Activated naive CD8-positive, alpha-beta T cell treated with anti-CD3 and anti-CD28 coated beads, Interleukin-2, amount 10 ng/mL, durations not matched to agents 7 days and 5 days (primary cell): ENCODE data around the gene OPN1SW. TPM values are rescaled to one million over a fixed set of nuclear protein-coding genes. Genes with fewer than 3 reads are reported as not detected.
A peak's percentile ranks its signal among the peaks of the same experiment; 100 is the strongest.

ENCODE experiments used
- ATAC-seq: fragments of 150-1000 bp; cut with Tn5 transposase; one replicate; pipeline ENCODE4 v1.10.0; 2021; ENCODE audit warnings: low read depth, moderate library complexity
- POLR2A ChIA-PET: fragments of 350-600 bp; sonication (Branson Sonifier 250); formaldehyde crosslinking; loops from one replicate; lab custom pipeline; 2021; ENCODE audit warnings: antibody characterized with exemption; lab: Charles Lee
- DNase-seq: peaks from one replicate; pipeline ENCODE4 v3.0.0; 2021
- H3K27ac Mint-ChIP-seq: one replicate; pipeline ENCODE4 v1.8.0; 2022; ENCODE audit warnings: mild to moderate bottlenecking, mixed read lengths
- H3K27me3 Mint-ChIP-seq: one replicate; pipeline ENCODE4 v1.8.0; 2022; ENCODE audit warnings: mild to moderate bottlenecking, moderate library complexity, mixed read lengths
- H3K36me3 Mint-ChIP-seq: one replicate; pipeline ENCODE4 v1.8.0; 2021; ENCODE audit warnings: mild to moderate bottlenecking, mixed read lengths
- H3K4me1 Mint-ChIP-seq: one replicate; pipeline ENCODE4 v1.8.0; 2021; ENCODE audit warnings: mixed read lengths
- H3K4me3 Mint-ChIP-seq: one replicate; pipeline ENCODE4 v1.8.0; 2022; ENCODE audit warnings: mild to moderate bottlenecking, moderate library complexity, mixed read lengths
- H3K9me3 Mint-ChIP-seq: one replicate; pipeline ENCODE4 v1.8.0; 2021; ENCODE audit warnings: mixed read lengths
- total RNA-seq, 2 experiments: library from RNA; stranded (reverse); gene quantifications; one replicate each; pipeline ENCODE4 v1.2.3, GENCODE V29; 2021

OPN1SW gene
- total RNA-seq, 2 experiments from 2014 or later: not detected

DNA sequence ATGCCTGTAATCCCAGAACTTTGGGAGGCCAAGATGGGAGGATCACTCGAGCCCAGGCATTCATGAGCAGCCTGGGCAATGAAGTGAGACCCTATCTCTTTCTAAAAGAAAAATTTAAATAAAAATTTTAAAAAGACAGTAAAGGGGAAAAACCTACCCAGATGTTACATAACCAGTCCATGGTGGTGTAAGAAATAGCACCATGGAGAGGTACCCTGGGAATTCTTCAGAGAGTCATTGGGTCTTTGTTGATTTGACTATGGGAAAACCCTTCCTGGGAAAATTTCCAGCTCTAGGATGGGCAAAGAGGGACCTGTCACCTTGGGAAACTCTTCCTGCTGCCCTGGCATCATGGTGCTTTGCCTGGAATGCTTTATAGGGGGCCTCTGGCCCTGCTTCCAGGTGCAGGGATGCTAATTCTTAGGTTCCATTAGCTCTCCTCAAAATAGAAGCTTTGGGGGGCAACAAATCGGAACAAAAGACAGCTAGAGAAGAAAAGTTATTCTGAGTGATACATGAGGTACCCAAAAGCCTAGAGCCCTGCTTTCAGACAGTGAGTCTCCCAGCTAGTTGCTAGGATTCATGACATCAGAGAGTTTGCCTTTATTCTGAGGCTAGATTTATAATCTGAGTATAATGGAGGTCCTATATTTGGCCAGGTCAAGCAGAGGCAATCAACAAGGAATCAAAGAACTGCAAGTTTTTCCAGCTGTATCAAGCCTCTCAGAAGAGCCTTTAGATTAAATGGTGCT is 26.2 kb upstream of the OPN1SW start:
- Mint-ChIP-seq H3K4me3 (no peak overlapping the region), H3K9me3 (no peaks in the 10 kb centered on the region), H3K27ac (no peak overlapping the region), H3K36me3 (no peaks in the 10 kb centered on the region), H3K27me3 (no peaks in the 10 kb centered on the region), H3K4me1 (no peaks in the 10 kb centered on the region)
- DNase-seq (no peak), ATAC-seq (no peak)
- POLR2A ChIA-PET: no interaction called here

DNA sequence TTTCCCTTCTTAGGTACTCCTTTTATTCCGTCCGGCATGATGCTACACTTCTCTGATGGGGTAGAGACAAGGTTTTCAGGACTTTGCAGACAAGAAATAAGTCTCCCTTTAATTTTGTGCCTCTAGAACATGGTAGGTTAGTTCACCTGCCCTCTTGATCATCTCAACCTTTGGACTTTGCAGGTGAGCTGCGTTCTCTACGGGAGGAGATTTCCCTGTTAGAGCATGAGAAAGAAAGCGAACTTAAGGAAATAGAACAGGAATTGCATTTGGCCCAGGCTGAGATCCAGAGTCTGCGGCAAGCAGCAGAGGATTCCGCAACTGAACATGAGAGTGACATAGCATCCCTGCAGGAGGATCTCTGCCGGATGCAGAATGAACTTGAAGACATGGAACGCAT is 25.4 kb upstream of the OPN1SW start:
- ATAC-seq: no peak
- DNase-seq: no peak
- no peak overlapping the region for H3K27ac Mint-ChIP-seq

GRCh38 chr7:128800567-128800966 is 25.0 kb upstream of the OPN1SW start:
- Mint-ChIP-seq H3K4me3 (no peak overlapping the region), H3K9me3 (no peaks in the 10 kb centered on the region), H3K27ac (no peak overlapping the region), H3K4me1 (no peaks in the 10 kb centered on the region), H3K36me3 (no peaks in the 10 kb centered on the region), H3K27me3 (no peaks in the 10 kb centered on the region)
- DNase-seq (no peak), ATAC-seq (no peak)
- POLR2A ChIA-PET: no interaction called here

More for the DNA sequence above, 25.4 kb upstream of the OPN1SW start:
- POLR2A ChIA-PET: no interaction called here
- Mint-ChIP-seq H3K36me3 (no peaks in the 10 kb centered on the region), H3K4me3 (no peak overlapping the region), H3K9me3 (no peaks in the 10 kb centered on the region), H3K27me3 (no peaks in the 10 kb centered on the region), H3K4me1 (no peaks in the 10 kb centered on the region)

DNA sequence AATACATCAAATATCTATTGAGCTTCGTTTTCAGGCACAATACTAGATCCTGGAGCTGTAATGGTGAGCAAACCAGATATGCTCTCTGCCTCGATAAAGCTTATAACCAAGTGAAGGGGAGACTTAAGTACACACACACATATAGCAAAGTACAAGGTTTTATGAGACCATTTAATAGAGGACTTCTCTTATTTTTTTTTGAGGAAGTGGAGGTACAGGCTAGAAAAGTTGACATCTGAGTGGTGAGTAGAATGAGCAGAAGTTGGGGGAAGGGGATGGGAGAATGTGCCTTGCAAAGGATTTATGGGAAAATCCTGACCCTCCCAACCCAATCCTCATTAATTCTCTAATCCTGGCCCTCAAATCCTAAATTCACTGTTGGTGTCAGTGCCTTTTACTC is 23.9 kb upstream of the OPN1SW start:
- no peaks in the 10 kb centered on the region for H3K9me3 Mint-ChIP-seq
- no peaks in the 10 kb centered on the region for H3K27me3 Mint-ChIP-seq
- H3K4me3 Mint-ChIP-seq: no peak overlapping the region
- POLR2A ChIA-PET: no interaction called here
- no peak overlapping the region for H3K27ac Mint-ChIP-seq
- H3K36me3 Mint-ChIP-seq: no peaks in the 10 kb centered on the region
- H3K4me1 Mint-ChIP-seq: no peaks in the 10 kb centered on the region
- DNase-seq: no peak
- ATAC-seq: no peak

GRCh38 chr7:128796327-128796726 is 20.7 kb upstream of the OPN1SW start:
- DNase-seq: no peak
- no peaks in the 10 kb centered on the region for H3K36me3 Mint-ChIP-seq
- H3K27ac Mint-ChIP-seq: no peak overlapping the region
- H3K4me3 Mint-ChIP-seq: no peak overlapping the region
- H3K27me3 Mint-ChIP-seq: no peaks in the 10 kb centered on the region
- no peaks in the 10 kb centered on the region for H3K9me3 Mint-ChIP-seq
- no peak for ATAC-seq
- peaks cover 7% of the 10 kb centered on the region for H3K4me1 Mint-ChIP-seq
- POLR2A ChIA-PET: no interaction called here

DNA sequence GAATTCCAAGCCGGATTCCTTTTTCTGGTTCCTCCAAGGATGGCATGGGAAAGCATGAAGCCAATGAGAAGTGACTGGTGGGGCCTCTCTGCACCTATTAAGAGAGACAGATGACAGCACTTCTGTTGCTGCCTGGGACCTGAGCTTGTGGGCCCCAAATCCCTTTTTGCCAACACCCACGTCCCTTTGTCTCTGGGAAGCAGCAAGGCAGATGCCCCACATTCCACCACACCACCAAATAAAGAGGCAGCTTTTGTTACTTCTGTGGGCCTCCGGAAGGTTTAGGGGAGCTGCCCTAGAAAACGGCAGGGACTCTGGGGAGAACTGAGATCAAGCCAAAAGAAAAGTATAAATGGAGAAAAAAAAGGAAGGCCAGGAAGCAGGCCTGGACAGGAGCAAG is 19.5 kb upstream of the OPN1SW start:
- DNase-seq: no peak
- H3K36me3 Mint-ChIP-seq: no peaks in the 10 kb centered on the region
- H3K9me3 Mint-ChIP-seq: no peaks in the 10 kb centered on the region
- H3K27ac Mint-ChIP-seq: no peak overlapping the region
- POLR2A ChIA-PET: no interaction called here
- H3K4me3 Mint-ChIP-seq: no peak overlapping the region
- H3K4me1 Mint-ChIP-seq: peaks cover 7% of the 10 kb centered on the region
- no peak for ATAC-seq
- H3K27me3 Mint-ChIP-seq: peaks cover 5% of the 10 kb centered on the region

GRCh38 chr7:128794436-128794835 is 18.8 kb upstream of the OPN1SW start:
- H3K4me3 Mint-ChIP-seq: no peak overlapping the region
- DNase-seq (no peak), ATAC-seq (no peak)
- H3K27me3 Mint-ChIP-seq: peaks cover 11% of the 10 kb centered on the region
- no peaks in the 10 kb centered on the region for H3K9me3 Mint-ChIP-seq
- no peak overlapping the region for H3K27ac Mint-ChIP-seq
- POLR2A ChIA-PET: no interaction called here
- peaks cover 7% of the 10 kb centered on the region for H3K4me1 Mint-ChIP-seq
- H3K36me3 Mint-ChIP-seq: no peaks in the 10 kb centered on the region

DNA sequence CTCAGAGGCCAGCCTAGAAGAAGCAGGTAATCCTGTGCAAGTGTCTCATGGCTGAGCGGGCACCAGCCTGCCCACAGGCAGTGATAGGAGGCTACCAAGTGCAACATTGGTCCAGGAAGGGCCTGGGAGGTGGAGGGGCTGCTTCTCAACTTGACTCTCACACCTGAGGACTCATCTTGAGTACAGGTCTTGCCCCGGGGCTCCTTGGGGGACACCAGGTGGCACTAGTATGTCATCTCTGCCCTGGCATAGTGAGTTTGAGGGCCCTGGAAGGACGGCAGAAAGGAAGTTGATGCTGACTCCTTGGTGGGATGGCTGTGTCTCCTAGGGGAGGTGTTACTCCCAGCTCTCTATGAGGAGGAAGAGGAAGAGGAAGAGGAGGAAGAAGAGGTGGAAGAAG is 18.4 kb upstream of the OPN1SW start:
- POLR2A ChIA-PET: no interaction called here
- DNase-seq: peak; percentile 46
- H3K36me3 Mint-ChIP-seq: no peaks in the 10 kb centered on the region
- peaks cover 7% of the 10 kb centered on the region for H3K4me1 Mint-ChIP-seq
- no peak overlapping the region for H3K27ac Mint-ChIP-seq
- ATAC-seq: no peak
- no peak overlapping the region for H3K4me3 Mint-ChIP-seq
- no peaks in the 10 kb centered on the region for H3K9me3 Mint-ChIP-seq
- peaks cover 15% of the 10 kb centered on the region for H3K27me3 Mint-ChIP-seq

DNA sequence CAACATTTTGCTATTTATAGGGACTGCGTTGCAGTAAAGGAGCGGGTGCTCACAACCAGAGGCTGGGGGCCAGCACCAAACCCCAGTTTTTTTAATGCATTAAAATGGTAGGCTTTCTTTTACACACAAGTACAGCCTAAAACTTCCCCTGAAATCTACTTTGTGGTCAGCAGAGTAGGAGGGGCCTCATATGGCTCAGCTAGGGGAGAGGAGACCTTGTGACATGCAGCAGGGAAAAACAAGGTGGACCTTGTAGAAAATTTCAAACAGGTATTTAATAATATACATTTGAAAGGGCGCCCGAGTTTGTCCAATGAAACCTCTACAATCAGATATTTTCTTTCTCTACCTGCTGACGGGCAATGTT is 17.6 kb upstream of the OPN1SW start:
- Mint-ChIP-seq H3K36me3 (no peaks in the 10 kb centered on the region), H3K4me1 (peaks cover 7% of the 10 kb centered on the region), H3K27ac (no peak overlapping the region), H3K27me3 (peaks cover 23% of the 10 kb centered on the region), H3K4me3 (no peak overlapping the region), H3K9me3 (no peaks in the 10 kb centered on the region)
- POLR2A ChIA-PET: no interaction called here
- DNase-seq: no peak
- no peak for ATAC-seq

DNA sequence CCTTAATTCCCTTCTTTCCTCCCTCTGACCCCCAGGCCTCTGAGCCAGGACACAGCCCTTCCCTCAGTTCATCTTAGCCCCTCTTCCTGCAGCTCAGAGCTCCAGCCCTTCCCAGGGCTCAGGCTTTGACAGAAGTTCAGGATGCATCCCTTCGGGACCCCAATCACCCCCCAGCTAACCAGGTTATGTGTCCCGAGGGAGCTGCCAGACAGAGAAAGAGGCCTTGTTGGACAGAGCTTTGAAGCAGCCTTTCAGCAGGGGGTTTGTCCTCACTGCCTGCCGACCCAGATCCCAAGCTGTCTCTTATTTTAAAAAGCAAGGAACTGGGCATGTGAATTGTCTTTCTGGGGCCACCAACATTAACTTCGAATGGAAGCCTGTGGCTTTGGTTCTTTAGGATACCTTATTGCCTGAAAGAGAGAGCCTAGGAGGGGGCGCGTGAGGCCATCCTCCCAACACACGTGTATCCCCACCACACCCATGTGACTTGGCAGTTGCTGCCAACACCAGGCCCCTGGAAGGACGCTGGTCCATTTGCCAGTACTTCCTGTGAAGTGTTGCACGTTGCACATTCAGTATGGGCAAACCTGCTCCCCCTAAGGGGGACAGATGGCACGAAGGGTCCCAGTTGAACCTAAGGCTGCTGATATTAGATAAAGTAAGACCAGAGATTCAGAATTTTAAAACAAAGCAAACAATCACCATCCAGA is 17.0 kb upstream of the OPN1SW start:
- peaks cover 7% of the 10 kb centered on the region for H3K4me1 Mint-ChIP-seq
- DNase-seq (no peak), ATAC-seq (no peak)
- H3K27me3 Mint-ChIP-seq: peaks cover 27% of the 10 kb centered on the region
- no peaks in the 10 kb centered on the region for H3K36me3 Mint-ChIP-seq
- H3K9me3 Mint-ChIP-seq: no peaks in the 10 kb centered on the region
- POLR2A ChIA-PET: interaction anchor here (0.9 kb wide), 1 partner anchor 53 kb away, joined by 4 read pairs; the partner anchor contains the start of gene CALU
- H3K4me3 Mint-ChIP-seq: peak overlapping the region; percentile 34
- no peak overlapping the region for H3K27ac Mint-ChIP-seq

GRCh38 chr7:128791972-128792327 is 16.4 kb upstream of the OPN1SW start:
- peak; percentile 33 for DNase-seq
- ATAC-seq: no peak
- Mint-ChIP-seq H3K4me3 (peak overlapping the region; percentile 86), H3K27me3 (peaks cover 32% of the 10 kb centered on the region), H3K9me3 (no peaks in the 10 kb centered on the region), H3K36me3 (no peaks in the 10 kb centered on the region), H3K27ac (no peak overlapping the region), H3K4me1 (peaks cover 10% of the 10 kb centered on the region)
- POLR2A ChIA-PET: interaction anchor here (0.9 to 1.3 kb wide), 2 partner anchors 52 to 71 kb away, joined by 4 to 5 read pairs; partner anchors contain the start of genes ATP6V1F and CALU

- Mint-ChIP-seq H3K4me3 (peak within 1 kb of the TSS; percentile 86), H3K36me3 (no peaks in the 10 kb centered on the region), H3K27ac (peak within 1 kb of the TSS; percentile 73), H3K27me3 (peaks cover 38% of the 10 kb centered on the region), H3K9me3 (no peaks in the 10 kb centered on the region), H3K4me1 (peaks cover 10% of the 10 kb centered on the region)
- DNase-seq (peak; percentile 85), ATAC-seq (peak; percentile 90)
- POLR2A ChIA-PET: interaction anchor here (0.9 to 1.3 kb wide), 4 partner anchors 52 to 263 kb away, joined by 4 to 5 read pairs (median 5); partner anchors contain the start of genes ATP6V1F and CALU
Observed at GRCh38 chr7:128791121-128791971, 15.8 kb upstream of the OPN1SW start, which contains the start of gene CCDC136. Gene CCDC136, plus strand, starts transcription at chr7:128791968. Its CDS starts 444 bp downstream, at chr7:128792412.
